ENCODE measurements around the gene GNAL.

Gene GNAL

DNA sequence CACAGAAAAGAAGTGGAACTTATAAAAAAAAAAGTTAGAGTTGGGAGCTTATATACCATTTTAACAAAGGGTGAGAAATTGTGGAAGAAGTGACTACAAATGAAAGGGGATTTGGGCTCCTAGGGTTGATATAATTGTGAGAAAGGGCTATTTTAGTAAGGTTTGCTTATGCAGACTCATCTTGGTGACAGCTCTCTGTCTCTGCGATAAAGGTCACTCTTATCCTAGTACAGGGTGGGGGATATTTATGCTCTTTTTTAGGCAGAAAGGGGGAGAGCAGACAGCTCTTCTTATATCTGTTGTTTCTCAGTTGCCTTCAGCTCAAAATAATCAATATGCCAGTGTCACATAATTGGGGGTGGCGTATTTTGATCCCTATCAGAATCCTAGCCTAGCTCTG lies 130.9 kb downstream of the GNAL start (continued):
- TF ChIP-seq, protein P1, sequence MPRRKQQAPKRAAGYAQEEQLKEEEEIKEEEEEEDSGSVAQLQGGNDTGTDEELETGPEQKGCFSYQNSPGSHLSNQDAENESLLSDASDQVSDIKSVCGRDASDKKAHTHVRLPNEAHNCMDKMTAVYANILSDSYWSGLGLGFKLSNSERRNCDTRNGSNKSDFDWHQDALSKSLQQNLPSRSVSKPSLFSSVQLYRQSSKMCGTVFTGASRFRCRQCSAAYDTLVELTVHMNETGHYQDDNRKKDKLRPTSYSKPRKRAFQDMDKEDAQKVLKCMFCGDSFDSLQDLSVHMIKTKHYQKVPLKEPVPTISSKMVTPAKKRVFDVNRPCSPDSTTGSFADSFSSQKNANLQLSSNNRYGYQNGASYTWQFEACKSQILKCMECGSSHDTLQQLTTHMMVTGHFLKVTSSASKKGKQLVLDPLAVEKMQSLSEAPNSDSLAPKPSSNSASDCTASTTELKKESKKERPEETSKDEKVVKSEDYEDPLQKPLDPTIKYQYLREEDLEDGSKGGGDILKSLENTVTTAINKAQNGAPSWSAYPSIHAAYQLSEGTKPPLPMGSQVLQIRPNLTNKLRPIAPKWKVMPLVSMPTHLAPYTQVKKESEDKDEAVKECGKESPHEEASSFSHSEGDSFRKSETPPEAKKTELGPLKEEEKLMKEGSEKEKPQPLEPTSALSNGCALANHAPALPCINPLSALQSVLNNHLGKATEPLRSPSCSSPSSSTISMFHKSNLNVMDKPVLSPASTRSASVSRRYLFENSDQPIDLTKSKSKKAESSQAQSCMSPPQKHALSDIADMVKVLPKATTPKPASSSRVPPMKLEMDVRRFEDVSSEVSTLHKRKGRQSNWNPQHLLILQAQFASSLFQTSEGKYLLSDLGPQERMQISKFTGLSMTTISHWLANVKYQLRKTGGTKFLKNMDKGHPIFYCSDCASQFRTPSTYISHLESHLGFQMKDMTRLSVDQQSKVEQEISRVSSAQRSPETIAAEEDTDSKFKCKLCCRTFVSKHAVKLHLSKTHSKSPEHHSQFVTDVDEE (CRISPR knock-in tag; IDR thresholded peaks at IDR 0.05) = no peak
- TF ChIP-seq TCF4 (CRISPR knock-in tag; IDR thresholded peaks at IDR 0.05; ENCODE audit: borderline replicate concordance) = no peak
- TF ChIP-seq ZNF565 (CRISPR knock-in tag; conservative IDR thresholded peaks at IDR 0.05; ENCODE audit: low read depth) = no peak
- TF ChIP-seq, protein P2, sequence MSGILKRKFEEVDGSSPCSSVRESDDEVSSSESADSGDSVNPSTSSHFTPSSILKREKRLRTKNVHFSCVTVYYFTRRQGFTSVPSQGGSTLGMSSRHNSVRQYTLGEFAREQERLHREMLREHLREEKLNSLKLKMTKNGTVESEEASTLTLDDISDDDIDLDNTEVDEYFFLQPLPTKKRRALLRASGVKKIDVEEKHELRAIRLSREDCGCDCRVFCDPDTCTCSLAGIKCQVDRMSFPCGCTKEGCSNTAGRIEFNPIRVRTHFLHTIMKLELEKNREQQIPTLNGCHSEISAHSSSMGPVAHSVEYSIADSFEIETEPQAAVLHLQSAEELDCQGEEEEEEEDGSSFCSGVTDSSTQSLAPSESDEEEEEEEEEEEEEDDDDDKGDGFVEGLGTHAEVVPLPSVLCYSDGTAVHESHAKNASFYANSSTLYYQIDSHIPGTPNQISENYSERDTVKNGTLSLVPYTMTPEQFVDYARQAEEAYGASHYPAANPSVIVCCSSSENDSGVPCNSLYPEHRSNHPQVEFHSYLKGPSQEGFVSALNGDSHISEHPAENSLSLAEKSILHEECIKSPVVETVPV (CRISPR knock-in tag; IDR thresholded peaks at IDR 0.05) = no peak
- TF ChIP-seq ZFP30 (CRISPR knock-in tag; IDR thresholded peaks at IDR 0.05) = no peak
- no peak for TF ChIP-seq ZNF70 (CRISPR knock-in tag; IDR thresholded peaks at IDR 0.05)

DNA sequence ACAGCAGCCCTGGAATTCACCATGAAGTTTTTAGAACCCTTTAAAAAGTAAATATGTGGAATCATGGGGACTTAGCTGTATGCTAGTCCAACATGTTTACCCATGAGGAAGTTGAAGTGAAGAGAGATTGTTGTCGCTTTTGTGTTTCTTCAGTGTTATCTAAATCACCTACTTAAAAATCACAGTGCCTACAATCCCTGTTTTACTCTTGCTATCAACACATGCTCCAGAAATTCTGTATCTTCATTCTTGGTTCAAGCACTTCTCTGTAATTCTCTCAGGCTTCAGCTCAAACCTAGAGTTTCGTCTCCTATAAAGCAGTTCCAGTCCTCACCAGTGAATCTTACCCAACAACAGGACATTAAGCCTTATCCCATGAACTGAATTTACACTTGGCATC lies 131.6 kb downstream of the GNAL start:
- TF ChIP-seq, protein P3, sequence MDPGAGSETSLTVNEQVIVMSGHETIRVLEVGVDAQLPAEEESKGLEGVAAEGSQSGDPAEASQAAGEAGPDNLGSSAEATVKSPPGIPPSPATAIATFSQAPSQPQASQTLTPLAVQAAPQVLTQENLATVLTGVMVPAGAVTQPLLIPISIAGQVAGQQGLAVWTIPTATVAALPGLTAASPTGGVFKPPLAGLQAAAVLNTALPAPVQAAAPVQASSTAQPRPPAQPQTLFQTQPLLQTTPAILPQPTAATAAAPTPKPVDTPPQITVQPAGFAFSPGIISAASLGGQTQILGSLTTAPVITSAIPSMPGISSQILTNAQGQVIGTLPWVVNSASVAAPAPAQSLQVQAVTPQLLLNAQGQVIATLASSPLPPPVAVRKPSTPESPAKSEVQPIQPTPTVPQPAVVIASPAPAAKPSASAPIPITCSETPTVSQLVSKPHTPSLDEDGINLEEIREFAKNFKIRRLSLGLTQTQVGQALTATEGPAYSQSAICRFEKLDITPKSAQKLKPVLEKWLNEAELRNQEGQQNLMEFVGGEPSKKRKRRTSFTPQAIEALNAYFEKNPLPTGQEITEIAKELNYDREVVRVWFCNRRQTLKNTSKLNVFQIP (CRISPR knock-in tag; IDR thresholded peaks at IDR 0.05; ENCODE audit: borderline replicate concordance, low read depth) = no peak
- TF ChIP-seq SNAI2 (CRISPR knock-in tag; IDR thresholded peaks at IDR 0.05) (no peak), ESRRG (CRISPR knock-in tag; IDR thresholded peaks at IDR 0.05) (no peak), OSR1 (CRISPR knock-in tag; IDR thresholded peaks at IDR 0.05) (no peak), RARB (CRISPR knock-in tag; IDR thresholded peaks at IDR 0.05) (no peak), ZFP3 (CRISPR knock-in tag; IDR thresholded peaks at IDR 0.05) (no peak), BACH2 (CRISPR knock-in tag; IDR thresholded peaks at IDR 0.05; ENCODE audit: borderline replicate concordance) (no peak), CSDC2 (CRISPR knock-in tag; IDR thresholded peaks at IDR 0.05) (no peak), ISL1 (CRISPR knock-in tag; IDR thresholded peaks at IDR 0.05) (no peak), TOX (CRISPR knock-in tag; IDR thresholded peaks at IDR 0.05; ENCODE audit: borderline replicate concordance) (no peak), ZNF565 (CRISPR knock-in tag; conservative IDR thresholded peaks at IDR 0.05; ENCODE audit: low read depth) (no peak)
- TF ChIP-seq, protein P1 (CRISPR knock-in tag; IDR thresholded peaks at IDR 0.05) = no peak
- TF ChIP-seq, protein P4, sequence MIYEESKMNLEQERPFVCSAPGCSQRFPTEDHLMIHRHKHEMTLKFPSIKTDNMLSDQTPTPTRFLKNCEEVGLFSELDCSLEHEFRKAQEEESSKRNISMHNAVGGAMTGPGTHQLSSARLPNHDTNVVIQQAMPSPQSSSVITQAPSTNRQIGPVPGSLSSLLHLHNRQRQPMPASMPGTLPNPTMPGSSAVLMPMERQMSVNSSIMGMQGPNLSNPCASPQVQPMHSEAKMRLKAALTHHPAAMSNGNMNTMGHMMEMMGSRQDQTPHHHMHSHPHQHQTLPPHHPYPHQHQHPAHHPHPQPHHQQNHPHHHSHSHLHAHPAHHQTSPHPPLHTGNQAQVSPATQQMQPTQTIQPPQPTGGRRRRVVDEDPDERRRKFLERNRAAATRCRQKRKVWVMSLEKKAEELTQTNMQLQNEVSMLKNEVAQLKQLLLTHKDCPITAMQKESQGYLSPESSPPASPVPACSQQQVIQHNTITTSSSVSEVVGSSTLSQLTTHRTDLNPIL (CRISPR knock-in tag; IDR thresholded peaks at IDR 0.05; ENCODE audit: low read depth) = no peak
- ATAC-seq = no peak

DNA sequence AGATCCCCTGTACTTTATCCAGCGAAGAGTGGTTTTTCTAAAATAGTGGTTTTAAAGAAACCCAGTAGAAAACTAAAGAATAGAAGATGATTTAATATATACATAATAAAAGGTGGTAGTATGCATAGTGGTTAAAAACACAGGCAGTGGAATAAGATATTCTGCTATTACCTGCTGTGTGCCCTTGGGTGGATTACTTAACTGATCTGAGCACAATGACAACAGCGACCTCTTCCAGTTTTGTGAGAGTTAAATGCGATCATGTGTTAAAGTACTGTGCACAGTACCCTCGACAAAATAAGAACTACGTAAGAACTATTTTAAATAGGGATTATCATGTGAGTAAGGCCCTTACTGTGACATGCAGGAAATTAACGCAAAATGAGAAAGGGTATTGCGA lies 132.1 kb downstream of the GNAL start:
- TF ChIP-seq ARNTL (CRISPR knock-in tag; IDR thresholded peaks at IDR 0.05; ENCODE audit: borderline replicate concordance, low read depth) (no peak), ZFP3 (CRISPR knock-in tag; IDR thresholded peaks at IDR 0.05) (no peak), CSDC2 (CRISPR knock-in tag; IDR thresholded peaks at IDR 0.05) (no peak), GLIS3 (CRISPR knock-in tag; IDR thresholded peaks at IDR 0.05) (no peak), SNAI2 (CRISPR knock-in tag; IDR thresholded peaks at IDR 0.05) (no peak), RARB (CRISPR knock-in tag; IDR thresholded peaks at IDR 0.05) (no peak), ZFP30 (CRISPR knock-in tag; IDR thresholded peaks at IDR 0.05) (no peak), ZNF8 (CRISPR knock-in tag; IDR thresholded peaks at IDR 0.05) (no peak), TOX (CRISPR knock-in tag; IDR thresholded peaks at IDR 0.05; ENCODE audit: borderline replicate concordance) (no peak)
- TF ChIP-seq, protein P1 (CRISPR knock-in tag; IDR thresholded peaks at IDR 0.05) = no peak
- TF ChIP-seq, protein P5, sequence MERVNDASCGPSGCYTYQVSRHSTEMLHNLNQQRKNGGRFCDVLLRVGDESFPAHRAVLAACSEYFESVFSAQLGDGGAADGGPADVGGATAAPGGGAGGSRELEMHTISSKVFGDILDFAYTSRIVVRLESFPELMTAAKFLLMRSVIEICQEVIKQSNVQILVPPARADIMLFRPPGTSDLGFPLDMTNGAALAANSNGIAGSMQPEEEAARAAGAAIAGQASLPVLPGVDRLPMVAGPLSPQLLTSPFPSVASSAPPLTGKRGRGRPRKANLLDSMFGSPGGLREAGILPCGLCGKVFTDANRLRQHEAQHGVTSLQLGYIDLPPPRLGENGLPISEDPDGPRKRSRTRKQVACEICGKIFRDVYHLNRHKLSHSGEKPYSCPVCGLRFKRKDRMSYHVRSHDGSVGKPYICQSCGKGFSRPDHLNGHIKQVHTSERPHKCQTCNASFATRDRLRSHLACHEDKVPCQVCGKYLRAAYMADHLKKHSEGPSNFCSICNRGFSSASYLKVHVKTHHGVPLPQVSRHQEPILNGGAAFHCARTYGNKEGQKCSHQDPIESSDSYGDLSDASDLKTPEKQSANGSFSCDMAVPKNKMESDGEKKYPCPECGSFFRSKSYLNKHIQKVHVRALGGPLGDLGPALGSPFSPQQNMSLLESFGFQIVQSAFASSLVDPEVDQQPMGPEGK (CRISPR knock-in tag; IDR thresholded peaks at IDR 0.05; ENCODE audit: borderline replicate concordance) = no peak
- ATAC-seq = no peak
